ENCODE results near the gene ZNF827. TPM values are rescaled to one million over a fixed set of nuclear protein-coding genes. Genes with fewer than 3 reads are reported as not detected.

ZNF827 gene
- total RNA-seq, 4 donors from 2014 or later: 8.1 to 21.7 (median 8.3) TPM

- TF ChIP-seq, protein P1, sequence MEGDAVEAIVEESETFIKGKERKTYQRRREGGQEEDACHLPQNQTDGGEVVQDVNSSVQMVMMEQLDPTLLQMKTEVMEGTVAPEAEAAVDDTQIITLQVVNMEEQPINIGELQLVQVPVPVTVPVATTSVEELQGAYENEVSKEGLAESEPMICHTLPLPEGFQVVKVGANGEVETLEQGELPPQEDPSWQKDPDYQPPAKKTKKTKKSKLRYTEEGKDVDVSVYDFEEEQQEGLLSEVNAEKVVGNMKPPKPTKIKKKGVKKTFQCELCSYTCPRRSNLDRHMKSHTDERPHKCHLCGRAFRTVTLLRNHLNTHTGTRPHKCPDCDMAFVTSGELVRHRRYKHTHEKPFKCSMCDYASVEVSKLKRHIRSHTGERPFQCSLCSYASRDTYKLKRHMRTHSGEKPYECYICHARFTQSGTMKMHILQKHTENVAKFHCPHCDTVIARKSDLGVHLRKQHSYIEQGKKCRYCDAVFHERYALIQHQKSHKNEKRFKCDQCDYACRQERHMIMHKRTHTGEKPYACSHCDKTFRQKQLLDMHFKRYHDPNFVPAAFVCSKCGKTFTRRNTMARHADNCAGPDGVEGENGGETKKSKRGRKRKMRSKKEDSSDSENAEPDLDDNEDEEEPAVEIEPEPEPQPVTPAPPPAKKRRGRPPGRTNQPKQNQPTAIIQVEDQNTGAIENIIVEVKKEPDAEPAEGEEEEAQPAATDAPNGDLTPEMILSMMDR (IDR thresholded peaks at IDR 0.05; ENCODE audit: low read depth): no peak
Measured at GRCh38 chr4:145736241-145736831, 202.3 kb downstream of the ZNF827 start.

GRCh38 chr4:145735827-145736226 is 202.8 kb downstream of the ZNF827 start:
- TF ChIP-seq, protein P1 (IDR thresholded peaks at IDR 0.05; ENCODE audit: low read depth): no peak

DNA sequence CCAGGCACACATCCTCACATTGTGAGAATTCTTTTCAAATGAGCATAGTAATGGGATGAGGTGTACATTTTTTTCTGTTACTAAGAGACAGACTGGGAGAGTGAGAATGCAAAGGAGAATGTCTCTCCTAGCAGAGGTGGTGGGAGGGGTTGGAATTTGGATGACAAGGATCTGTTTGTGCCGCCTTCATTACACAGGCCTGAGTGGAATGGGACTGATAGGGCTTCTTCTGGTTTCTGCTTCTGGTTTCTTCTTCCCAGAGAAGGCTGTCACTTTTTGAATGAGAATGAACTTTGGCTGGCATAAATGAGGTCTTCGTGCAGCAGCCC is 203.3 kb downstream of the ZNF827 start:
- TF ChIP-seq, protein P1 (IDR thresholded peaks at IDR 0.05; ENCODE audit: low read depth): no peak

- TF ChIP-seq, protein P1 (IDR thresholded peaks at IDR 0.05; ENCODE audit: low read depth): no peak
Measured at GRCh38 chr4:145734576-145735346, 203.9 kb downstream of the ZNF827 start.

GRCh38 chr4:145734031-145734430 is 204.6 kb downstream of the ZNF827 start:
- TF ChIP-seq, protein P1 (IDR thresholded peaks at IDR 0.05; ENCODE audit: low read depth): no peak

DNA sequence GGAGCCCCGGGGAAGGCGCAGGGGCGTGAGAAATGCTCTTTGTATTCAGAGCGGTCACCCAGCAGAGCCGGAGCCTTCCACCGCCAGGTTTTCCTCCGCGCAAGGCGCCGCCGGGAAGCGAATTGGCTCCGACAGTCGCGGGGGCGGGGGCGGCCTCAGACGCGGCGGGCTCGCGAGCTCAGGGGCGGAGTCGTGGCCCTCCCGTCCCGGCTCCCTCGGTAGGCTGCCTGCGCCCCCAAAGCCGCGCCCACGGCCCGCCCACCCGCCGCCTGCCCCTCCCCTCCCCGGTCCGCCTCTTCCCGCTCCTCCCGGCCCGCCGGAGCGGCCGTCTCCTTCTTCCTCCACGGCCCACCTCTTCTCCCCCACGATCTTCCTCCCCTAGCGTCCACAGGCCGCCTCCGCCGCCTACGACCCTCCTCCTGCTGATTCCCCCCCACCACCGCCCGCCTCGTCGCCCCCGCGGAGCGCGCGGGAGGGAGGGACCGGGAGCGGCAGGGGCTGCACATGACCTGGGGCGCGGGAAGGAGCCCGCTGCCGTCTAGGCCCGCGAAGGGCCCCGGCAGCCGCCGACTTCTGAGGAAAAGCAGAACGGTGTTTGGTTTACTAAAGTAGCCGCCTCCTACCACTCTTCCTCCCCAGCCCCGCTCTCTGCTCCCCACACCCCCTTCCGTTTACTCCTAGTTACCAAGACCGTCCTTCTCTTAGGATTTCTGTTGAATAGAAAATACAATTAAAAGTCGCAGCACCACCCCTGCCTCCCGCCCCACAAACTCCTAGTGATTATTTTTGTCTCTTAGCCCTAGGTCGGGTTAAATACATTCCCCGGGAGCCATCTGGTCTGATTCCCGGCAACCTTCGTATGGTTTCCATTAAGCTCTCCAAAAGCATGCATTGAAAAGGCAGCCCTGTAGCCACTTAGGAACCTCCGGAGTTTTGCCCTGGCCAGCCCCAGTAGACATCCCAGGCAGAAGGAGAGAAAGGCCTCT is 205.4 kb downstream of the ZNF827 start:
- TF ChIP-seq, protein P1 (IDR thresholded peaks at IDR 0.05; ENCODE audit: low read depth): no peak
